Mesodermal cell (in vitro differentiated cells): Measurements from ENCODE around the gene FBN2.

Source experiments
- H3K27ac ChIP-seq: 2 replicates; pipeline ENCODE4 v1.7.0; 2013; ENCODE audit warnings: mild to moderate bottlenecking, low read depth, low read length, moderate library complexity; ENCODE audit not compliant: severe bottlenecking
- H3K36me3 ChIP-seq: 2 replicates; pipeline ENCODE4 v1.7.1; 2013; ENCODE audit warnings: mild to moderate bottlenecking, low read length, moderate library complexity; ENCODE audit not compliant: control insufficient read depth, insufficient read depth
- H3K4me1 ChIP-seq: one replicate; pipeline ENCODE4 v1.7.1; 2013; ENCODE audit warnings: mild to moderate bottlenecking, low read length; ENCODE audit not compliant: insufficient read depth, control insufficient read depth, poor library complexity, severe bottlenecking
- H3K4me3 ChIP-seq: 2 replicates; pipeline ENCODE4 v1.7.0; 2013; ENCODE audit warnings: low read length, control low read depth, mild to moderate bottlenecking; ENCODE audit not compliant: insufficient read depth, poor library complexity, severe bottlenecking; ENCODE audit errors: extremely low read depth
- H3K9me3 ChIP-seq: 2 replicates; pipeline ENCODE4 v1.7.1; 2013; ENCODE audit warnings: mild to moderate bottlenecking, low read length, moderate library complexity; ENCODE audit not compliant: control insufficient read depth
- WGBS, 2 experiments: methylation state at CpG; one replicate each; pipeline ENCODE4 v1.1.5; 2013; ENCODE audit warnings: missing lambda C conversion rate in 2 of 2; ENCODE audit not compliant: insufficient coverage in 2 of 2; 5-methylcytosine and 5-hydroxymethylcytosine counted together

Gene FBN2

GRCh38 chr5:128213833-128214232 lies 324.2 kb downstream of the FBN2 start:
- Histone ChIP-seq H3K4me1 (no peaks in the 10 kb centered on the region), H3K9me3 (no peaks in the 10 kb centered on the region), H3K36me3 (no peaks in the 10 kb centered on the region), H3K4me3 (no peak overlapping the region), H3K27ac (no peak overlapping the region)
- 100% methylated on average over 1 of the region's 5 CpGs; no CpG with 5 or more reads in 1 of the 2 experiments for WGBS, 2 experiments

DNA sequence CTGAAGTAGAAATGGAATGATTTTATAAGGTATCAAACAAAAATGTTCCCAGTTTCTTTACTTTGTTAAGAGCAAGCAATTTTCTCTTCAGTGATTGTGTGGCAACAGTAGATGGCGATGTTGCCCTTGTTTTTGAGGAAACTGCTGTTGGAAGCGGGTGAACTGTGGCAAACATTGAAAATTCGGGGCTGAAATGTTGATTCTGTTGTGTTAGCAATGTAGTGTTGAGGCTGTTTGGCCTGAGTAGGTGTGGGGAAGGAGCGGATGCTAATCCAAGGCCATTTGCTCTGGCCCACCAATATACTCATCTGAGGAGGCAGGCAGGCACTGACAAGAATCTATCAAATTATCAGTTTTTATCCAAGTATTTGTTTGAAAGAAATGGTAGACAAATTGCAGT lies 324.7 kb downstream of the FBN2 start:
- H3K4me1 ChIP-seq: no peaks in the 10 kb centered on the region
- H3K9me3 ChIP-seq: no peaks in the 10 kb centered on the region
- no peak overlapping the region for H3K4me3 ChIP-seq
- 10% methylated on average over 2 to 3 of the region's 4 CpGs for WGBS, 2 experiments
- H3K36me3 ChIP-seq: no peaks in the 10 kb centered on the region
- no peak overlapping the region for H3K27ac ChIP-seq

GRCh38 chr5:128212191-128212806 lies 325.7 kb downstream of the FBN2 start:
- Histone ChIP-seq H3K4me1 (no peaks in the 10 kb centered on the region), H3K27ac (no peak overlapping the region), H3K4me3 (no peak overlapping the region), H3K36me3 (no peaks in the 10 kb centered on the region), H3K9me3 (no peaks in the 10 kb centered on the region)
- 70 to 100% methylated on average over 2 to 3 of the region's 5 CpGs for WGBS, 2 experiments

GRCh38 chr5:128208436-128208835 lies 329.6 kb downstream of the FBN2 start:
- no peaks in the 10 kb centered on the region for H3K9me3 ChIP-seq
- no peaks in the 10 kb centered on the region for H3K4me1 ChIP-seq
- no peak overlapping the region for H3K27ac ChIP-seq
- no peaks in the 10 kb centered on the region for H3K36me3 ChIP-seq
- no peak overlapping the region for H3K4me3 ChIP-seq
